Liver (tissue), 3 donors: ENCODE results near the gene FGF19.

Experiments
- ATF3 ChIP-seq: IDR thresholded peaks from 2 replicates; pipeline ENCODE4 v1.6.1; 2016; ENCODE audit warnings: antibody characterized with exemption
- CTCF ChIP-seq: fragments of 150-350 bp; IDR thresholded peaks from 2 replicates; pipeline ENCODE4 v1.5.1; 2017; ENCODE audit warnings: improper control_type of control experiment, low read depth, low read length; ENCODE audit not compliant: missing input control
- donor health status: healthy.
- donor health status: healthy.

DNA sequence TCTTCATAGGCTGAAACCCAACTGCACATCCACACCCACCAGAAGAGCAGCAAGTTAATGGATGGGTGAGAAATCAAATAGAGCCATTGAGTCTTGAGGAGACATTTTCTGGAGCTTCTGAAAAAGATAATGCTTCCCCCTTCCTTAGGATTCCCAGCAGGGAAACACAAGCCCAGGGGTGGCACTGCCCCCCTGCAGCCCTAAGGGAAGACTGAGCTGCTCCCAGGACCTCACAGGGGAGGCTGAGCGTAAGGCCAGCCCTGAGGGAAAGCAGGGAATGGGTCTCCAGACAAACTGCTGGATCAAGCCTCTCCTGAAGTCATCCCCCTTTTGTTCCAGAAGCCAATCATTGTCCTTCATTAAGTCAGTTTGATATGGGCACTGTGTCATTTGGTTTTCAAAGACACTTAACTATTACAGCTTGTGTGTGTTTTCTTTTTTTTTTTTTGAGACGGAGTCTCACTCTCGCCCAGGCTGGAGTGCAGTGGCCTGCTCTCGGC, 43.8 kb downstream of the FGF19 start:
- TF ChIP-seq CTCF (no peak), ATF3 (no peak)
